Measurements from ENCODE around the gene CUBN.

Gene CUBN

DNA sequence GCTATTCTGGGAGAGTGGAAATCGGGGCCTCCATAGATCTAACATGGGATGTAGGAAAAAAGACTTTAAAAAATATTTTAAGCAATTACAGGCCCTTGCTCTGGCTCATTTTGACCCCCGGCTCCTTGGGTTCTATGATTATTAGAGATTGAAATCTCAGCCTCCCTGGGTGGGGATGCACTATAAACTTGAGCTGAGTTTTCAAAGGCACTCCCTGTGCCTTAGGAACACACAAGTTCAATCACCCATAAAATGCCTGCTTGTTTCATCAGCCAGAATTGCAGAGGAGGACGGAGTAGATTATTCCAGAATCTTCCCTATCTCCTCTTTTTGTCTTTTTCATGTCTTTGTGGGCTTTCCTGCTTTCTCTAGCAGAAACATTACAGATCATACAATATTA lies 145.4 kb downstream of the CUBN start:
- peak; percentile 28 for DNase-seq

DNA sequence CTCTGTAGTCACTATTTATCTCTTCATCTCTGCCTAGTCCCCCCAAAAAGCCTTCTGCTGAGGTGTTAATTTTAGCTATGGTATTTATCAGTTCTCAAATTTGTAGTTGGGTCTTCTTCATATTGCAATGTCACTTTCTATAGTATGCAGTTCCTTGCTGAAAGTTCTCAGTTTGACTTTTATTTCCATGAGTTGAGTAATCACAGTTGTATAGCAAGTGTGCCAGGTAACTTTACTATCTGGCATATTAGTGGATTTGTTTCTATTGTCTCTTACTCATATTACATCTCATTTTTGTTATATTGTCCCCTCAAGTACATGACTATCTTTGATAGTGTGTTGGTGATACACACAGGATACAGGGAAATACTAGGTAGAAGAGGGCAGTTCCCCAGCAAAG lies 152.8 kb downstream of the CUBN start:
- DNase-seq, result no peak

DNA sequence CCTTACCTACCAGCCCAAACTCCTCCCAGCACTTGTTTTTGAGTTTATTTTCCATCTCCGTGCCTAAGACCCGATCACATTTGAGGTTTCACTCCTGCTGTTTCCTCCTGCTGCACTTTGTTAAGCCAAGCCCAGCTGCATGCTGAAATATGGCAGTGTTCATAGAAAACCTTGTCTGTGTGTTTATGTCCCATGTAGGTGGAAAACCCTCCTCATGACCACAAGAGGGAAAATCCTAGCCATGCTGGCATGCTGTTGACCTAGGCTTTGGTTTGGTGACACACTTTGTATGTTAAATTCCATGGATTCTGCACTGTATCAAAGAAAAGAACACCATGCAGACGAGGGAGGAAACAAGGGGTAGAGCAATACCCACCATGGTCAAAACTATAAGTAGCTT lies 154.4 kb downstream of the CUBN start:
- no peak for DNase-seq

DNA sequence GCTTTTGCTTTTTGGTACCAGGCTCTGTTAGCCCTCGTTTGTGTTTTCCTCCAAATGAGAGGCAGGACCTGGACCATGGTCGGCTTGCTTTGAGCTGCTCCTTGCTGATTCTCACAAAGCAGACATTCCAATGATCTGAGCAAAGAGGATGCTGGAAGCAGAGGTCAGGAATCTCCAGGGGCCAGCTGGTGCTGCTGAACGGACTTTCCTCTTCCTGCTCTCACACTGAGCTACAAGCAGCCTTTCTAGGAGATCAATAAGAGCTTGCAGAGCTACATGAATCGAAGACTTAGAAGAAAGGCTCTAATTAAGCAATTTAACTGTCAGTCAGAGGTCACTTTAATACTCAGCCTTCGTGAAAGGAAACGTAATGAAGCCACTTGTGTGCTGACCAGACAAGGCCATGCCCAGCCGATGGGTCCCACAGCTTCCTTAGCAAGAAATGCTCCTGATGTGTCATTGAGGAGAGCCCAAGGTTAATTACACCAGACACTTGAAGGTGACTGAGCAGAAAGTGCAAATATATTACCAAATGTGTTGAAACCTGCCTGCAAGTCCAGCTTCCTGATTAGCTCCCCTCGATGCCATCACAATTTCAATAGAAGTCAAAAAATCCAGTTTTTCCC lies 161.1 kb downstream of the CUBN start:
- DNase-seq, result peak; percentile 95

DNA sequence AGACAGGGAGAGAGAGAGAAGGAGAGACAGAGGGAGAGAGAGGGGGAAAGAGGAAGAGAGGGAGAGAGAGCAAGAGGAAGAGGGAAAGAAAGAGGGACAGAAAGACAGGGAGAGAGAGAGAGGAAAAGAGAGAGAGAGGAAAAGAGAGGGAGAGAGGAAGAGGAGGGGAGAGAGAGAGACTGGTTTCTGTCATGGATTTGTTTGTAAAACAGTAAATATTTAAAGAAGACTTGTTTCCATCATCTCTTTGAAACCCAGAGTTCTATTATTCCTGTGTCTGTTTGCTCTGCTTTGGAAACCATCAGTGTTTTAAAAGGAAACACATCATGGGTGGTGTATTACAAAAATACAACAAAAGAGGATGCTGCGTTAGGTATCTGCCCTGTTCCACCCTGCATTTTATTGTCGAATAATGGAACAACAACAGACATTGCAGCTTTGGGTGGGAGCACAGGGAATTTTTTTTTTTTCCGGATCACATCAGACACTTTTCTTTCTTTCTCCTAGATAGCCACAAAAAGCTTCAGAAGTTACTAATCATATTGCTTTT lies 161.7 kb downstream of the CUBN start:
- no peak for DNase-seq

DNA sequence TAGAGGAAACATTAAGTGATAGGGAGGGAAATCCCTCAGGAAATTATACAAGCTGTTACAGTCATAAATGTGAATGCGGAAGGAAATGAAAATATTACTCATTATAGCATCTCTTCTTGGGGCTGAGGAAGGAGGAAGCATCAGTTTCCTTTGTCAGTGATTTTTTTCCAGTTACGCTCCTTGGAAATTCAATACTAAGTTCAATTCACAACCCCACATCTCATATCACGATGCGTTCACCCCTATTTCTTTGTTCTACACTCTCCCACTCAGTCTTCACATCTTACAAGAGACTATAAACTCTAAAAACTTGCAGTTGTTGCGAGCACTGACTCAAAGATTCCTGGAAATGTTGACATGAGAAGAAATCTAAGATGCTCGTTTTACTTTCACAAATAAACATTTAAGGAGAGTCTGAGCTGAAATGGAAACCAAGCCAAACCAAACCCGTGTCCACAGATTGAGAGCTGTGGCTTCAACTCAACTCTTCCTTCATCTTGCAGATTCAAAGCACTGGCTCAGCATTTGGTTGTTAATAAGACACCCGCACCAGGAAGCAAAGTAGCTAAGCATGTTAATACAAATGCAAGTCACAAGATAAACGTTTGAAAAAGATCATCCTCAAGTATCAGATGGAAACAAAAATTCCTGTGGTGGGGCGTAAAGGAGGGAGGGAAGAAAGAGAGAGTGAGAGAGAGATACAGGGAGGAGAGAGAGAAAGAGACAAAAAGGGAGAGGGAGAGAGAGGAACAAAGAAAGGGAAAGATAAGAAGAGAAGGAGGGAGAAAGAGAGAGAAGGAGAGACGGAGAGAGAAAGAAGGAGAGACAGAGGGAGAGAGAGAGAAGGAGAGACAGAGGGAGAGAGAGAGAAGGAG lies 162.4 kb downstream of the CUBN start:
- peak; percentile 36 for DNase-seq

DNA sequence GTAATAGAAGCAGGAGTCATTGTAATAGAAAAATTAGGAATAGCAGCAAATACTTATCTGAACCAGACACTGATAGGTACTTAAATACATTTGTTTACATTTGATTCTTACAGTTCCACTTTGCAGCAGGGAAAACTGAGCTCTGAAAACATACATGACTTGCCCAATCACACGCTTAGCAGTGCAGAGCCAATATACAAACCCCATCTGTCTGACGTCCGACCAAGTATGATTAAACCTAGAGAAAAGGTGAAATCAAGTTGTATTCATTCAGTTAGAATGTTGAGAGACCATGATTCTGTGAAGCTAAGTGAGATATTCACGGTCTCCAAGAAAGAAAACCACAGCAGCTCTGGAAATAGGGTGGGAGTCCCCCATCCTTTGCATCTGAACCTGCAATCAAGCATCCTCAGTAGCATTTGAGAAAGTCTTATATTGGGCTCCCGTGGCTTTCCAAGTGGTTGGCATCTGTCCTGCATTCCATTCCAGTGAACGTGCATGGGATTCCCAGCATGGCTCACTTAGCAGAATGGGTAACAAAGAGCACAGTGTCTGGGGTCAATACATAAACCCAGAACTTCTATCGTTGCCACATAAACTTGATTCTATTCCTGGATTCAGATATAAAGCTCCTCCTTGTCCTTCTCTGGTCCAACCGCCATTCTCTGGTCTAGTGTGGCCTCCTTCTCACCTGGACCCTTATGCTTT lies 163.7 kb downstream of the CUBN start:
- peak; percentile 97 for DNase-seq

DNA sequence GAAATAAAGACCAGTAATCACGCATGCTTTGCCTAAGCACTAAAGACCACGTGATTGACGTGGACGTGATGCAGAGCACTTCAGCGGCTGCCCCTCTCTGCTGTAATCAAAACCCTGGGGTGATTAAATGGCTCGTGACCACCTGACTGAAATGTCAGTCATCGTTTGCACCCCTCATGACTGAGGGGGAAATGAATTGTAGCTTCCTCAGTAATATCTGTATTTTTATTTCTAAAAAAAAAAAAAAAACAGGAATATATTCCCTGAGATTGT lies 164.3 kb downstream of the CUBN start:
- DNase-seq, result no peak

DNA sequence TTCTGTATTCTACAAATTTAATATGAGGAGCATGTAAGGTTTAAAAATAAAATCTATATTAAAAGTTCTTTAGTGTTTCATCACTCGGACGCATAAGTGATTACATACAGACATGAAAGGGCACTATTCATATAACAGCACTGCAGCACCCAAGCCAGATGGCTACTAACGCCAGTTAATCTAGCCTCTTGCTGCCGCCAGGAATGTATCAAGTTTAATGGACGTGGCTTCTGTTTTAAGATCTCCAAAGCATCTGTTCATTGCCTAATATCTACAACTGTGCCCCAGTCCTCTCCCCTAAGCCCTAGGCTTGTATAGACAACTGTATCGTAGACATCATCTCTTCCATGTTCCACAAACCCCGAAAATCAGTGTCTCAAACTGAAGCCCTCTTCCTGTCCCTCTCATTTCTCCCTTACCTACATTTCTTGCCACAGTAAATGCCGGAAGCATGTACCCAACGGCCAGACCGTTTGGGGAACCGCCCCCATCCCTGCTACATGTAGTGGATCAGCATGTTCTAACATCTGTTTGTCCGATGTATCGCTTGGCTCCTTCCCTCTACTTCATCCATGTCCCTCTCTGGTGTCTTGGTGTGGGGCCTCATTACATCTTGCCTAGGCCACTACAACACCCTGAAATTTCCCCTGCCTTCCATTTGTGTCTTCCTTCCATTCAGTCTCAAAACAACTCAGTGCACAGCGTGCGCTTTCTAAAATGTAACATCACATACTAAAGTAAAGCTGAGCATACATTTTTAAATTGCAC lies 164.9 kb downstream of the CUBN start:
- no peak for DNase-seq

DNA sequence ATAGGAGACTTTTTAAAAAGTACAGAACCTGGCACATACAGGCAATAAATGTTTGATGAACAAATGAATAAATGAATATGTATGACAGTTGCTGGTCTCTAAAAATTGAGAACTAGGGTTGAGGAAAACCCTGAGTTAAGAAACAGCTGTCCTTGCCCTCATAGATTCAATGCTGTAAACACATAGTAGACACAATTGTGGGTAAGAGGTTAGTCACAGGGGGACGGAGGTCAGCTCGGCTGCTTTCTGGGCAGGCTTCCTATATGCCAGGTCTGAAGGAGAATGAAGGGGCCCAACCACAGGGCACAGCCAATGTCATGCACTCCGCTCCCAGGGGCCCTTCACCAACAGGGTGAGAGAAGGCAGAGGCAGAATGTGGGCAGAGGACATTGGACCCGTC lies 169.1 kb downstream of the CUBN start:
- DNase-seq, result no peak

DNA sequence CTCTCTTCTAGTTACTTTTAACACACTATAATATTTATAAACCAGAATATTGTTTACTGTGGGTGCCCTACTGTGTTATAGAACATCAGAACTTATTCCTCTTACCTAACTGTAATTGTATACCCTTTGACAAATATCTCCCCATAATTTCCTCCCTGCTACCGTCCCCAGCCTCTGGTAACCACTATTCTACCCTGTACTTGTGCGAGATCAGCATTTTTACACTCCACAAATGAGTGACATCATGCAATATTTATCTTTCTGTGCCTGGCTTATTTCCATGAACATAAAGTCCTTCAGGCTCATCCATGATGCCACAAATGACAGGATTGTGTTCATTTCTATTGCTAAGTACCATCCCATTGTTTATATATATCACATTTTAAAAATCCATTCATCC lies 172.6 kb downstream of the CUBN start:
- peak; percentile 17 for DNase-seq

DNA sequence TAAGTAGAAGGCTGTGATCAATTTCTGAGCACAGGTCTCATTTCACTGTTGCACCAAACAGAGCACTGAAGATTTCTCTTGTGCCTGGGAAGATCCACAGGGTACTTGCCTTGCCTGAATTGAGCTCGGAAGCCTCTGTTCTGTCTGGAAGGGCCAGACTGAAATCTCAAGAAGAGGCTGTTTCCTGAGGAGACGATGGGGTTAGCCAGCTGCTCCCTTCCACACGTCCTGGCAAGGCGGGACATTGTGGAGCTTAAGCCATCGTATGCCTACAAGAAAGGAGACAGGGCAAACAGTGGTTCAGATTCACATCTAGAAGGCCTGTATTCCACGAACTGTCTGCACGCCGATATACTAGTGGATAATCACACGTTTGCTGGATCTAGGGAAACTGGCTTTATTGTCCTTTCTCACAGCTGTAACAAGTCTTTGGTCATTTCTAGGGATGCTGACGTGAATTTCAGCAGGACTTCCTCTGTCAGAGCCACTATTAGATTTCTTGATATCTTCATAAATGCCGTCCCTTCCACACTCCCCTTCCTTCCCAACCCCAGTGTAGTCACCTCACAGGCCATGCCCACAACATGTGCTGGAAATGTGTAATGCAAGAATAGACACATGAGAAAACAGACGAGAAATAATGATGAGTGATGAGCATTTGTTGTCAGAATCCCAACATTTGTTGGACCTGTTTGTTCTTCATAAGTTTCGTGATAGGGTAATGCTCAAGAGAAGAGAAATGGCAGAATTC lies 175.2 kb downstream of the CUBN start:
- no peak for DNase-seq

DNA sequence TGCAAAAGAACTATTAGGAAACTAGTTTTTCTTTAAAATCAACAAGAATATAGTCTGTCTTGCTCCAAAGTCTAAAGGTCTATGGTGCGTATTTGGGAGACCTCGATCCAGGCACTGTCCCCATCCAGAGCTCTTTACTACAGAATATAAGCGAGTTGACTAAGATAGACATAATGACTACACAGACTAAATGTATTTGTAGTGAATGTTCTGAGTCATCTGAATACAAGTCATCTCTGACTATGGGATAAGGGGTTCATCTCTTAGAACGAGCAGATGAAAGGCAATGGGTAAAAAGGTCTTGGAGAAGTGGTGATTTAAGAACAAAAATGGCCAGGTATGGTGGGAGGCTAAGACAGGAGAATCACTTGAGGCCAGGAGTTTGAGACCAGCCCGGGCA lies 176.3 kb downstream of the CUBN start:
- DNase-seq, result no peak

DNA sequence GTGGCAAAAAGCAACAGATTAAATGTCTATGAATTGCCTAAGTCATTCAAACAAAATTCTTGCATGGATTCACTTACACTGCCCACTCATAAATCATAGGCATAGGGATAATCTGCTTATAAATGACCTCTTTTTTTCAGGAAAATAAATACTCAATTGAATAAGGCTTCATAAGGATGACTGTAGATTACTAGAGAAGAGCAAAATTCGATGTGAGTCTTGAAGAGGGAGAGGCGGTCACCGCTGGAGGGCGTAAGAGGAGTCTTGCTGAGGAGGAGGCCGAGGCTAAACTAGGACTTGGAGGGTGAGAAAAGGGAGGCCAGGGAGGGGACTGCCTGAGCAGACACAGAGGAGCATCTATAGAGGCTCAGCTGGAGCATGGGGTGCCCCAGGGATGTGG lies 177.0 kb downstream of the CUBN start:
- DNase-seq, result no peak

DNA sequence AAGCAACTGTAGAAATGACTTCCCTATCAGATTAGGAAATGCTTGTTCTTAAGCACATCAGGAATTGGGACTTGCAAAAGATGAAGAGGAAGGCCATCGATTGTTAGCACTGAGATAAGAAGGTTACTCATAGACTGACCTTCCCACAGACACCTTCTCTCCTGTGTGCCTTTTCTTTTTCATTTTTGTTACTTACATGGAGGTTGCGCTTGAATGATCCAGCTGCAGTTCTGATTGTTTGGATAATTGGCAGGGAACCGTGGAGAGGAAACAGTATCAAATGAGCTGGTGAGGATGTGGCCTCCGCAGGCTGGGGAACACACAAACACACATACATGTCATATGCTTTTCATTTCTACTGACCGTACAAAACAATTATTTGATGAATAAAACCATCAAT lies 177.5 kb downstream of the CUBN start:
- peak; percentile 46 for DNase-seq

DNA sequence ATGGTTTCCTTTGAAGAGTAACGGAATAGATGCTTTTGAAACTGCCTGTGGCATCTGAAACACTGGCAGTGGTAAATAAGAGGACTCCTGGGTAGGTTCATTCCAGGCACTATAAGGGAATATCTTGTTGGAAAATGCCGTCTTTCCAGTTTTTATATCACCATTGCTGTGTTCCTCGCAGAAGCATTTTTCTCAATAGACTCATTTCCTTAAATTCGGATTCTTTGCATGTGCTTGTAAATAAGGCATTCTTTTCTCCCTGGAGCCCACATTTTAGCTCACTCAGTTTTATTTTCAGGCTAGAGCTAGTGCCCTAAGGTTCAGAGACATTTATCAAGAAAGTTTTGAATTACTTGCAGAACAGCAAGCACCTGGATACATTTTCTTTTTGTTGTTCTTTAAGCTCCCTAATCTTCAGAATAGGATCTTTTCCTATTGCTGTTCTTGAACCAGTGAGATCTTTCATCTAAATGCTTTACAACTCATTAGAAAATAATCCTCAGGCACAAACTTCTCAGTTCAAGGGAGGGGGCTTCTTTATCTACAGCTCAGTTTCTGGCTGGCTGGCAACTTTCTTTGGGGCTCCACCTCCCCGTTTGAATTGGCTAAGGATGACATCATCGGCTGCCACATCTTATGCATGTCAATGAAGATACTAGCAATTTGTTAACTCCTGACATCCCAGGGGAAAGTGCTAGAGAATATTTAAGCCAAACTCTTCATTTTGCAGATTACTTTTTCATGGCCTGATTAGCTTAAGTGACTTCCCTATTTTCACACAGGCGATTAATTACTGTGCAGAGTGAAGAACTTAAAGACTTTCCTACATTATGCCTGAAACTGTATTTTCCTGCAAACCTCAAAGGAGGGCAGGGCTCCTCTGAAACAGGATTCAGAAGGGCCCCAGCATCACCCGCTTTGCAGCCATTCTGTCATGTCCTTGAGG lies 178.7 kb downstream of the CUBN start:
- peak; percentile 44 for DNase-seq

DNA sequence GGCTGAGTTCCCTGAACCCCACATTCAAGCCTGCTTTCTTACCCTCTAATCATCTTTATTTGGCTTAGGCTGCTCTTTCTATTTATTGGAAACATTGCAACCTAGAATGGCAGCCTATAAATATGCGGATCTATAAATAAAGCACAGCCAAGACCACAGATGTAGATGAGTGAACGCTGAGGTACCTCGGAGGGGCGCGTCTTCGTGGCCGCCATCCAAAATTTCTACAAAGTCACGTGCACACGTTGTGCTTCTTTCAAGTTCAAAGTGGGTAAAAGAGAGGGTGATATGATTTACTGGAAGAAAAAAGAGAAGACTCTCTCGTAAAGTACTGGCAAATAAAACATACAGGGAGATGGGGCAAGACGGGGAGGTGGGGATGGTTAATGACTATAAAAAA lies 179.8 kb downstream of the CUBN start:
- no peak for DNase-seq

DNA sequence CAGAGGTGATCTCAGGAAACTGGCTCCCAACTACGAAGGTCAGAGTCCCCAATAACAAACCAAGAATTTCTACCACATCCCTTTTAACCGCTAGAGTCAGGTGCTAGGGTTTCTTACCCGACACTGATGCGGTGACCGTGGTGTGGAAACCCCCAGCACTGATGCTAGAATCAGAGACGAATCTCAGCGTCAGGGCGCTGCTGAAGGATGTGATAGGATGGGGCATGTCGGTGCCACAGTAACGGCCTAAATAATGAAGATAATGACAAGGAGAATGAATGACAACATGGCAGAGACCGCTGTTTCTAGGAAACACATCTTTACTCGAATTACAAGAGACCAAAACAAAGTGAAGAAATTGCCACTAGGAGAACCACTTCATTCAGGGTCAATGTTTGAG lies 181.2 kb downstream of the CUBN start:
- no peak for DNase-seq

DNA sequence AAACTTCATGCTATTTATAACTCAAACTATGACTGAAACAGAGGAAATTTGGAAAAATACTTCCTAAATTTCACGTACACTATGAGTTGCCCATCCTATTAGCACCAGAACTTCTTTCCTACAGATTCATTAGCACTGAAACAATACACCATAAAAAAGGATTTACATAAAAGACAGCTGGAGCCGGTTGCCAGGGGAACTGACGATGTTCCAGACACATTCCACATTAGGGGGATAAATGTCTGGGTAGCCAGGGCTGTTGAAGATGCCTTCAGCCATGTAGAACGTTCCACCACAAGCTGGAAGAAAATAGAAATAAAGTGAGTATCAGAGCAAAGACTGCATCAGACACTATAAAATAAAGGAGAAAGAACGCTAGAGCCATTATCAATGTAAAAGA lies 182.5 kb downstream of the CUBN start:
- no peak for DNase-seq

DNA sequence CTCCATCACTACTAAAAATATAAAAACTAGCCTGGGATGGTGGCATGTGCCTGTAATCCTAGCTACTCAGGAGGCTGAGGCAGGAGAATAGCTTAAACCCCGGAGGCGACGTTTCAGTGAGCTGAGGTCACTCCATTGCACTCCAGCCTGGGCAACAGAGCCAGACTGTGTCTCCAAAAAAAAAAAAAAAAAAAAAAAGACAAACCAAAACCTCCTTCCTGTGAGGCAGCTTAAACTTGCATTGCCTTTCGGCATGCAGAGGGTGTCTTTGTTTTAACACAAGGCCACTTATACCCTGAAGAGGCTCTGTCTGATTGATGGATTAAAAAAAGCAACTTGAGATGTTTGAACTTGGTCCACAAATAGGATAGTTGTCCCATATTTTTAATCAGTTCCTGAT lies 184.0 kb downstream of the CUBN start:
- DNase-seq, result no peak

DNA sequence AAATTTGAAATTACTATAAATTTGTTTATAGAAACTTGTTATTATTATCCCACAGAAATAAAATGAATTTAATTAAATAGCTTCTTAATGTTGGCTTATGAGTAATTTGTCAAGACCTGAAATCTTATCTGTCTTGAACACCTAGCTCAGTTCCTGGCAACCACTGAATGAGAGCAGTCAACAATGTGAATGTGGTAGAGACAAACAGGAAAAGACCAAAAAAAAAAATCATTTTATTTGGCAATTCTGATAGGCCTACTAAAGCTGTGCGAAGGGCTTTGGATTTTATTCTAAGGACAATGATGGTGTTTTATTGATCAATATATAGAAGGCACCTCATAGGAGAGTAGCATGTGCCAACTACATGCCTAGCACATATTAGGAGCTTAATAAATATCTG lies 184.6 kb downstream of the CUBN start:
- no peak for DNase-seq
